Measurements from ENCODE around the gene INPP4B.

DNA sequence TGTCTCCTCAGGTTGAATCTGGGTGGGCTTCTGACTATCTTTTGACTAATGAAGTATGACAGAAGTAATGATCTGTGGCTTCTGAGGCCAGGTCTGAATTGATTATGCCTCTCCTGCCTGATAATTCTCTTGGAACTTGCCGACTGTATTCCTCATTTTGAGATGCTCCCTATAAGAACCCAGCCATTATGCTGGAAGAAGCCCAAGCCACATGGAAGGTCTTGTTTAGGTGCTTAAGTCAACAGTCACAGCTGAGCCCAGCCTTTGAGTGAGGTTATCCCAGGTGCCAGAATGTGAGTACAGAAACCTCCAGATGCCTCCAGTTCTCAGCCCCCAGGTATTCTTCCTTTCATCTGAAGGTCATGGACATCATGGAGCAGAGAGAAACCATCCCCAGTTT lies 753.2 kb downstream of the INPP4B start:
- no peak for TF ChIP-seq CTCF (IDR thresholded peaks at IDR 0.05)
- TF ChIP-seq EZH2 (IDR thresholded peaks at IDR 0.05; ENCODE audit: borderline replicate concordance, insufficient read depth, low read depth, low read length, poor library complexity, severe bottlenecking), result no peak

Data from B cell (primary cell).